Adipocyte (in vitro differentiated cells): ENCODE measurements around the gene INO80E.
A peak's percentile ranks its signal among the peaks of the same experiment; 100 is the strongest.
"Not testable (repeated sequence)": the region's sequence is repeated elsewhere in the genome, so short reads cannot be mapped to it uniquely, and the experiment has no call there.

ENCODE experiments used
- DNase-seq: peaks from one replicate; pipeline ENCODE4 v3.0.0-alpha.2; 2015; ENCODE audit warnings: low read depth
- H3K27me3 ChIP-seq: replicated peaks from 2 replicates; pipeline ENCODE4 v1.7.0; 2013; ENCODE audit warnings: mild to moderate bottlenecking, low read length, moderate library complexity; ENCODE audit not compliant: control insufficient read depth, insufficient read depth
- H3K36me3 ChIP-seq: 2 replicates; pipeline ENCODE4 v1.7.0; 2013; ENCODE audit warnings: low read length, mild to moderate bottlenecking, moderate library complexity; ENCODE audit not compliant: control insufficient read depth, insufficient read depth, severe bottlenecking
- H3K4me1 ChIP-seq: 2 replicates; pipeline ENCODE4 v1.7.0; 2013; ENCODE audit warnings: mild to moderate bottlenecking, low read length, moderate library complexity; ENCODE audit not compliant: control insufficient read depth, insufficient read depth
- H3K4me3 ChIP-seq: 2 replicates; pipeline ENCODE4 v1.7.0; 2013; ENCODE audit warnings: mild to moderate bottlenecking, low read length, moderate library complexity
- H3K9ac ChIP-seq: 2 replicates; pipeline ENCODE4 v1.7.0; 2013; ENCODE audit warnings: mild to moderate bottlenecking, low read length, moderate library complexity
- H3K9me3 ChIP-seq: 2 replicates; pipeline ENCODE4 v1.7.0; 2013; ENCODE audit warnings: mild to moderate bottlenecking, low read length, moderate library complexity; ENCODE audit not compliant: control insufficient read depth

INO80E gene, protein sequence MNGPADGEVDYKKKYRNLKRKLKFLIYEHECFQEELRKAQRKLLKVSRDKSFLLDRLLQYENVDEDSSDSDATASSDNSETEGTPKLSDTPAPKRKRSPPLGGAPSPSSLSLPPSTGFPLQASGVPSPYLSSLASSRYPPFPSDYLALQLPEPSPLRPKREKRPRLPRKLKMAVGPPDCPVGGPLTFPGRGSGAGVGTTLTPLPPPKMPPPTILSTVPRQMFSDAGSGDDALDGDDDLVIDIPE

DNA sequence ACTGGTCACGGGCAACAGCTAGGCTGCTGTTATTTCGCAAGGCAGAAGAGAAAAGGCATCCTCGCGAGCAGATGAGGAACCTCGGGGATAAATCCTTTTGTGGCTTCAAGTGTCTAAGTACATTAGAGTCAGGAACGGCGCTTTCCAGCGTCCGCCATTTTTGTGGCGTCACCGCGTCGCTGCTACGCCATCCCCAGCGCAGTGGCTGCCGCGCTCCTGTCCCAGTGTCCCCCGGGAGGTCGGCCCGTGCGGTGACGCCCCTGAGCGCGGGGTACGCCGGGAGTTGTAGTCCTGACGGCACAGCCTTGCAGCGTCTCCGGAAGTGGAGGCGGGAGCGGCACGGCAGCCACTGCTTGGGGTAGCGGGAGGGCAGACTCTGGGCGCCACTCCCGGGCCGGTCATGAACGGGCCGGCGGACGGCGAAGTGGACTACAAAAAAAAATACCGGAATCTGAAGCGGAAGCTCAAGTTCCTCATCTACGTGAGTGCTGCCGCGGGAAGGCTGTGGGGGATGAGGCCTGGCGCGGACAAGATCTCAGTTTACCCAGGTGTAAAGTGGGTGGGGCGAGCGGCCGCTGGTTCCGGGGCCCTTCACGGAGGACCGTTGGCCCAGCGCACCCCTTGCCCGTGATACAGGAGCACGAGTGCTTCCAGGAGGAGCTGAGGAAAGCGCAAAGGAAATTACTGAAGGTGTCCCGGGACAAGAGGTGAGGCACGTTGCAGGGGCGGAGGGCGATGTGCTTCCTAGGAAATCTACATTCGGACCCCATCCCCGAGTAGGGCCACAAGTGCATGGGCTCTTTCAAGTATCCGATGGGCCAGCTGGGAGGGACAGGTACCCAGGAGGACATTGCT lies at the start of gene INO80E:
Gene INO80E (plus strand): TSS at position 331 of the 855 bp plus-strand sequence. CDS start 70 bp downstream, at position 401.
- Histone ChIP-seq H3K4me1 (peaks cover 28% of the 10 kb centered on the region), H3K9ac (peak within 1 kb of the TSS; percentile 99), H3K4me3 (peak within 1 kb of the TSS; percentile 87), H3K9me3 (no peaks in the 10 kb centered on the region), H3K27me3 (no peaks in the 10 kb centered on the region), H3K36me3 (peaks cover 23% of the 10 kb centered on the region)
- peak; percentile 98 for DNase-seq

DNA sequence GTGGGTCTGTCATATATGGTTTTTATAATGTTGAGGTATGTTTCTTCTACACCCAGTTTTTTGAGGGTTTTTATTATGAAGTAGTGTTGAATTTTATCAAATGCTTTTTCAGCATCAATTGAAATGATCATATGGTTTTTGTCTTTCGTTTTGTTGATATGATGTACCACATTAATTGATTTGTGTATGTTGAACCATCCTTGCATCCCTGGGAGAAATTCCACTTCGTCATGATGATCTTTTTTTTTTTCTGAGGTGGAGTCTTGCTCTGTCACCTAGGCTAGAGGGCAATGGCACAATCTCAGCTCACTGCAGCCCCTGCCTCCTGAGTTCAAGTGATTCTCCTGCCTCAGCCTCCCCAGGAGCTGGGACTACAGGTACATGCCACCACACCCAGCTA lies 48.1 kb upstream of the INO80E start:
- H3K9me3 ChIP-seq = no peaks in the 10 kb centered on the region
- H3K4me1 ChIP-seq = peaks cover 15% of the 10 kb centered on the region
- no peaks in the 10 kb centered on the region for H3K36me3 ChIP-seq
- no peaks in the 10 kb centered on the region for H3K27me3 ChIP-seq
- H3K4me3 ChIP-seq = no peak overlapping the region
- H3K9ac ChIP-seq = no peak overlapping the region
- no peak for DNase-seq

DNA sequence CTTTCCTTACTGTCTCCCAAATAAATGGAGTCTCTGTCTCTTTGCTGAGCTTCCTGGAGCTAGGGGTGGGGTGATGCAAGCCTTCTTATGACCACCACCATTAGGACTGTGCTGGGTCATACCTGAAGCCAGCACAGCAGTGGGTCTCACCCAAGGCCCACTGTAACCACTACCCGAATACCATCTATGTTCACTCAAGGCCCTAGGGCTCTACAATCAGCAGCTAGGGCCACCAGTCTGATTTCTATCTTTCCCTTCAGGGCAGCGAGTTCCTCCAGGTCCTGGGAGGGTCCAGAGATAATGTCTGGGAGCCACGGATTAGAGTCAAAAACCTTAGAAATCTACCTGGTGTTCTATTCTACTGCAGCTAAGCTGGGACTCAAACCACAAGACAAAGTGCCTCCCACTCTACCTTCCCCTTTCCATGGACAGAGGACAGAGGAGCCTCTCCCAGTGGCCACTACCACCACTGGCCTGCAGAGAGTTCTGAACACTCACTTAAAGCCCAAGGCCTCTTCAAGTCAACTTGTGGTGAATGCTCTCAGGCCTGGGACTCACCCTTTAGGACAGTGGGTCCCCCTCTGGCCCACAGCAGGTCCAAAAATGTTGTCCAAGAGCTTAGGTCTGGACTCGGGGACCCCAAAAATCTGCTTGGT lies 45.1 kb upstream of the INO80E start:
- Histone ChIP-seq H3K4me3 (no peak overlapping the region), H3K9ac (no peak overlapping the region), H3K27me3 (no peaks in the 10 kb centered on the region), H3K9me3 (no peaks in the 10 kb centered on the region), H3K4me1 (no peaks in the 10 kb centered on the region), H3K36me3 (no peaks in the 10 kb centered on the region)
- no peak for DNase-seq

DNA sequence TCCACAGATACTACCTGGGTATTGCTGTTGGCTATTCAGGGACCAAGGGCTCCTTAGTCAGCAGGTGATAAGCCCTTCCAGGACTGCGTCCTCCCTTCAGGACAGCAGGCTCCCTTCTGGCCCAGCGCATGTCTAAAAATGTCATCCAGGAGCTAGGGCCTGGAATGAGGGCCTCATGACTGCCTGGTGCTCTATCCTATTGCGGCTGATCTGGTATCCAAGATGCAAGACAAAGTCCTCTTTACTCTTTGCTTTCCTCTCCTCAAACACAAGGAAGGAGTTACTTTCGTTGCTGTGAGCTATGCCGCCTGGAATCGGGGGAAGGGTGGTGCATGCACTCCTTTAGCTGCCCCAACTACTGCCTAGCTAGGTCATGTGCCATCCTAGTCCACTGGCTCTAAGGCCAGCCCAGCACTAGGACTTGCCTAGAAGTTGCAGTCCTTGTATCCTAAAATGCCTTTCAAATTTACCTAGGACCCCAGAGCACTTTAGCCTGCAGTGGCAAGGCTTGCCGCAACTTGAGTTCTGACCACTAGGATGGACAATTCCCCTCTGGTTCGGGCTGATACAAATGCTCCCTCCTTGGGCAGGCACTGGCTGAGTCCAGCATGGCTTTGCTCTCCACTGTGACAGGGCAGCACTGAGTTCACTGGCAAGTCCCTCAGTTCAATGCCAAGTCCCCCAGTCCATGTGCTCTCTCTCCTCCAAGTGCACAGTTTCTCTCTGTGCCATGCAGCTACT lies 44.2 kb upstream of the INO80E start:
- Histone ChIP-seq H3K9me3 (no peaks in the 10 kb centered on the region), H3K4me3 (no peak overlapping the region), H3K4me1 (no peaks in the 10 kb centered on the region), H3K27me3 (no peaks in the 10 kb centered on the region), H3K9ac (no peak overlapping the region), H3K36me3 (no peaks in the 10 kb centered on the region)
- no peak for DNase-seq

DNA sequence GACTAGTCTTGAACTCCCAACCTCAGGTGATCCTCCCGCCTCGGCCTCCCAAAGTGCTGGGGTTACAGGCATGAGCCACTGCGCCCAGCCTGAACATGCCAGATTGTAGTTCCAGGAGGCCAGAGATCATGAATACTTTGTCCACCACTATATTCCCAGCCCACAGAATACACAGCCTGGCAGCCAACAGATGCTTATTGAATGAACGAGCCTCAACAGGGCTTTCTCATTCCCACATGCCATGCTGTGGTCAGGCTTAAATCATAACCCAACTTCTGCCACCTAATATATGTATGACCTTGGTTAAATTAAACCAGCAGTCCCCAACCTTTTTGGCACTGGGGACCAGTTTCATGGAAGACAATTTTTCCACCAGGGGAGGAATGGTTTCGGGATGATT lies 37.3 kb upstream of the INO80E start:
- H3K27me3 ChIP-seq = no peaks in the 10 kb centered on the region
- no peak for DNase-seq
- no peak overlapping the region for H3K4me3 ChIP-seq
- peaks cover 14% of the 10 kb centered on the region for H3K4me1 ChIP-seq
- no peaks in the 10 kb centered on the region for H3K36me3 ChIP-seq
- H3K9ac ChIP-seq = no peak overlapping the region
- no peaks in the 10 kb centered on the region for H3K9me3 ChIP-seq

DNA sequence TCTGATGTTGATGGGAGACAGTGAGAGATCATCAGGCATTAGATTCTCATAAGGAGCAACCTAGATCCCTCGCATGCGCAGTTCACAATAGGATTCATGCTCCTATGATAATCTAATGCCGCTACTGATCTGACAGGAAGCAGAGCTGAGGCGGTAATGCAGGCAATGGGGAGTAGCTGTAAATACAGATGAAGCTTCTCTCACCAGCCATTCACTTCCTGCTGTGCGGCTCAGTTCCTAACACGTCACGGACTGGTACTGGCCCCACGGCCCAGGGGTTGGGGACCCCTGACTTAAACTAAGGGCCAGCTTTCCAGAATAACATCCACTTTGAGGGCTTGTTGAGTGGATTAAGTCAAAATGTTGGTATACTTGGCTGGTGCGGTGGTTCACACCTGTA lies 36.7 kb upstream of the INO80E start:
- no peaks in the 10 kb centered on the region for H3K9me3 ChIP-seq
- H3K27me3 ChIP-seq = no peaks in the 10 kb centered on the region
- no peak overlapping the region for H3K4me3 ChIP-seq
- peaks cover 14% of the 10 kb centered on the region for H3K4me1 ChIP-seq
- H3K36me3 ChIP-seq = no peaks in the 10 kb centered on the region
- H3K9ac ChIP-seq = no peak overlapping the region
- no peak for DNase-seq

DNA sequence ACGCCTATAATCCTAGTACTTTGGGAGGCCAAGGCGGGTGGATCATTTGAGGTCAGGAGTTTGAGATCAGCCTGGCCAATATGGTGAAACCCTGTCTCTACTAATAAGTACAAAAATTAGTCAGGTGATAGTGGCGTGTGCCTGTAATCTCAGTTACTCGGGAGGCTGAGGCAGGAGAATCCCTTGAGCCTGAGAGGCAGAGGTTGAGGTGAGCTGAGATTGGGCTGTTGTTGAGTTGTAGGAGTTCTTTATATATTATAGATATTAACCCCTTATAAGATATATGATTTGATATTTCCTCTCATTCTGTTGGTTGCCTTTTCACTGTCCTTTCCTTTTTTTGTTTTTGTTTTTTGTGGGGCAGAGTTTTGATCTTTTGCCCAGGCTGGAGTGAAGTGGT lies 36.2 kb upstream of the INO80E start:
- H3K4me3 ChIP-seq, DNase-seq, H3K9ac ChIP-seq, H3K9me3 ChIP-seq, H3K36me3 ChIP-seq, H3K27me3 ChIP-seq: not testable (repeated sequence)
- H3K4me1 ChIP-seq = peaks cover 14% of the 10 kb centered on the region

DNA sequence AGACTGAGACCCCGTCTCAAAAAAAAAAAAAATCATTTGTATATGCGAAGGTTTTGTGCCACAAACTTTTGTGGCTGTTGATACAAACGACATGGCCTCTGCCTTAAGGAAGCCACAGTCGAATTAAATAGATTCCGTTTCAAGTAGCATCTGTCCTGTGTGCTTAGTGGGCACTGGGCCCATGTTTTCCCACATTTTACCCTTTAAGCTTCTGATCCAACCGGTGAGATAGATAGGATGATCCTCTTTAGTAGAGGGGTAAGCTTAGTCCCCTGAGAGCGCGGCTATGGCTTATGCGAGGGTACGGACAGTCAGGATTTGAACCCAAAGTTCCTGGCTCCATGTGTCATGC lies 34.9 kb upstream of the INO80E start:
- H3K4me1 ChIP-seq = peaks cover 14% of the 10 kb centered on the region
- H3K4me3 ChIP-seq = peak overlapping the region; percentile 99
- DNase-seq = no peak
- H3K27me3 ChIP-seq = no peaks in the 10 kb centered on the region
- H3K36me3 ChIP-seq = no peaks in the 10 kb centered on the region
- no peaks in the 10 kb centered on the region for H3K9me3 ChIP-seq
- peak overlapping the region; percentile 100 for H3K9ac ChIP-seq

DNA sequence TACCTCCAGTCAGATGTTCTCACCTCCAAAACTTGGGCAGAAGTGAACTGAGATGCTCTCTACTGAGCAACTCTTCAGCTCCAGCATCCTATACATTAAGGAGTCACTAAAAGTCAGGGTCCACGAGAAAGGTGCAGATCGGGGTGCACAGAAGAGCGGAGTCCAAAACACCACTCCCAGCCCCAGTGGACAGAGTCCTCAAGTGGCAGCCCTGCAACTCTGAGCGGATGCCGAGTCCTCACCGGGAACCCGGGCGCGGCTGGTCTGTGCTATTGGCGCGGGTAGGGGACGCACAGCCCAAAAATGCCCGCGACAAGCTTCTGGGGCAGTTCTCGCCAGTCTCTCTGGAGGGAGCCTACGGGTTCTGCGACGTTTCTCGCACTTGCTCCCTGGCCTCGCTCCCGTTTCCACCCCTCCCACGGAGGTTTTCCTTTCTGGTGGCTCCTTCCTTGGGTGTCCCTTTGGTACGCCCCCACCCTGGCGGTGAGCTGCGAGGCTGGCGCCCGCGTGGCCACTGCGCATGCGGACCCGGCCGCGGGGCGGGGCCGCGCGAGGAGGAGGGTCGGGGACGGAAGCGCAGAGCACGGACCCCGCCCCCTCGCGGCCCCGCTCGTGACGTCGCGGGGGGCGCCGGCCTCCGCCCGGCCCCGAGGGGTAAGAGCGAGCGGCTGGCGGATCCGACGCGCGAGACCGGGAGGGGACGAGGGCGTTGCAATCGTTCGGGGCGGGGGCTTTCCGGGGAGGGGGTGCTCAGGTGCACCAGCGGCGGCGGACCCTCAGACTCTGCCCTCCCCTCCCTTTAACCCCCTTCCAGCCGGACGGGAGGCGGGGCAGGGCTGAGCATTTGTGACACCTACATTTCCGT lies 34.3 kb upstream of the INO80E start, which contains the start of gene TMEM219:
Gene TMEM219 (plus strand): TSS at position 601 of the 865 bp plus-strand sequence. CDS start 1,065 bp downstream, outside the sequence.
- DNase-seq = peak; percentile 95
- no peaks in the 10 kb centered on the region for H3K27me3 ChIP-seq
- H3K4me3 ChIP-seq = peak within 1 kb of the TSS; percentile 99
- H3K9me3 ChIP-seq = no peaks in the 10 kb centered on the region
- peak within 1 kb of the TSS; percentile 100 for H3K9ac ChIP-seq
- H3K4me1 ChIP-seq = peaks cover 14% of the 10 kb centered on the region
- H3K36me3 ChIP-seq = no peaks in the 10 kb centered on the region

DNA sequence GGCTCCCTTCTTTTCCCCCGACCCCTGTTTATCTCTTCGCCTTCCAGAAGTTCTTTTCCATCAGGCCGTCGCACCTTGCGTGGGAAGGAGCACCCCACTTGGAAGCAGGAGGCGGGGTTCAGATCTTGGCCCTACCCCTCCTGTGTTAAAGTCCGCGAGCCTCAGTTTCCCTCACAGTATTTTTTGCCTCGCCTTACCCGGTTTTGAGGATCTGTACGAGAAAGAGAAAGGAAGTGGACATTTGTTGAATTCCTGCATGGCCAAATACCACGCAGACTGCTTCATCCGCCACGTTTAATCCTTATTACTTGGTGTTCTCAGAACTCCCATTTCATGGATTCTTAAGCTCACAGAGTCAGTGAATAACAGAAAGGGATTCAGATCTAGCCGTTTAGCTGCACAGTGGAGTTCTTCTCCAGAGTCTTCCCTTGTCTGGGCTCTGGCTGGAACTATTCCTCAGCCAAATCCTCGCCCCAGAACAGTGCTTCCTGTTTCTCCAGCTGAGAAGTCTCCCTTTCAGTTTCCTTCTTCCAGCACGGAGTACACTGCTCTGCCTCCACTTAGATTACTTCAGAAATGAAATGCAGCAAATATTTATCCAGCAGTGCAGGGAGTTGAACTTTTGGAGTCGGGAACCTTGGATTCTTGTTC lies 33.6 kb upstream of the INO80E start:
- DNase-seq = peak; percentile 46
- peak overlapping the region; percentile 100 for H3K9ac ChIP-seq
- no peaks in the 10 kb centered on the region for H3K27me3 ChIP-seq
- no peaks in the 10 kb centered on the region for H3K36me3 ChIP-seq
- H3K4me3 ChIP-seq = peak overlapping the region; percentile 99
- H3K4me1 ChIP-seq = peaks cover 14% of the 10 kb centered on the region
- H3K9me3 ChIP-seq = no peaks in the 10 kb centered on the region
